Neural crest cell (in vitro differentiated cells): ENCODE results near the gene SRPK1. TPM values are rescaled to one million over a fixed set of nuclear protein-coding genes. Genes with fewer than 3 reads are reported as not detected.

Experiments used
- DNase-seq: peaks from one replicate; pipeline ENCODE4 v3.0.0; 2021; ENCODE audit warnings: low read depth, mixed read lengths, low spot score
- H3K27ac Mint-ChIP-seq: one replicate; pipeline ENCODE4 v1.8.0; 2021; ENCODE audit warnings: mild to moderate bottlenecking, mixed read lengths; ENCODE audit not compliant: unreplicated experiment
- H3K27me3 Mint-ChIP-seq: 2 replicates; pipeline ENCODE4 v1.8.0; 2021; ENCODE audit warnings: low read depth, mild to moderate bottlenecking, mixed read lengths
- H3K36me3 Mint-ChIP-seq: 2 replicates; pipeline ENCODE4 v1.8.0; 2021; ENCODE audit warnings: low read depth, mild to moderate bottlenecking, mixed read lengths
- H3K4me1 Mint-ChIP-seq: 2 replicates; pipeline ENCODE4 v1.8.0; 2021; ENCODE audit warnings: mixed read lengths
- H3K4me3 Mint-ChIP-seq: one replicate; pipeline ENCODE4 v1.8.0; 2021; ENCODE audit warnings: mild to moderate bottlenecking, mixed read lengths
- H3K9me3 Mint-ChIP-seq: 2 replicates; pipeline ENCODE4 v1.8.0; 2021; ENCODE audit warnings: mixed read lengths
- CTCF ChIP-seq: fragments of 200-600 bp; sonication (generic); conservative IDR thresholded peaks from 2 replicates; pipeline ENCODE4 v1.5.0; 2021; ENCODE audit warnings: antibody characterized with exemption, mild to moderate bottlenecking
- total RNA-seq: library from RNA; stranded (reverse); gene quantifications from 2 replicates; pipeline ENCODE4 v1.2.1, GENCODE V29; 2021

SRPK1 gene
- total RNA-seq, 1 donor from 2014 or later, result 113 TPM

- no peaks in the 10 kb centered on the region for H3K4me1 Mint-ChIP-seq
- no peak for TF ChIP-seq CTCF
- no peak overlapping the region for H3K4me3 Mint-ChIP-seq
- no peak overlapping the region for H3K27ac Mint-ChIP-seq
- DNase-seq, result no peak
- H3K27me3 Mint-ChIP-seq, result peaks cover 2% of the 10 kb centered on the region
- H3K9me3 Mint-ChIP-seq, result peaks cover 4% of the 10 kb centered on the region
- H3K36me3 Mint-ChIP-seq, result no peaks in the 10 kb centered on the region
Observed at GRCh38 chr6:35824552-35825192, 96.2 kb downstream of the SRPK1 start.

GRCh38 chr6:35823601-35824000 lies 97.3 kb downstream of the SRPK1 start:
- Mint-ChIP-seq H3K9me3 (peaks cover 2% of the 10 kb centered on the region), H3K27ac (no peak overlapping the region), H3K36me3 (no peaks in the 10 kb centered on the region), H3K4me3 (no peak overlapping the region), H3K27me3 (peaks cover 2% of the 10 kb centered on the region), H3K4me1 (no peaks in the 10 kb centered on the region)
- no peak for DNase-seq
- no peak for TF ChIP-seq CTCF

GRCh38 chr6:35817515-35817914 lies 103.4 kb downstream of the SRPK1 start:
- Mint-ChIP-seq H3K4me1 (no peaks in the 10 kb centered on the region), H3K4me3 (no peak overlapping the region)
- DNase-seq, result no peak

GRCh38 chr6:35811699-35811995 lies 109.3 kb downstream of the SRPK1 start:
- no peak for DNase-seq
- Mint-ChIP-seq H3K4me1 (no peaks in the 10 kb centered on the region), H3K4me3 (no peak overlapping the region), H3K9me3 (no peaks in the 10 kb centered on the region), H3K27ac (no peak overlapping the region), H3K36me3 (no peaks in the 10 kb centered on the region), H3K27me3 (peaks cover 9% of the 10 kb centered on the region)
- TF ChIP-seq CTCF, result no peak

More at GRCh38 chr6:35817515-35817914, 103.4 kb downstream of the SRPK1 start:
- no peaks in the 10 kb centered on the region for H3K27me3 Mint-ChIP-seq
- no peaks in the 10 kb centered on the region for H3K9me3 Mint-ChIP-seq
- H3K36me3 Mint-ChIP-seq, result no peaks in the 10 kb centered on the region
- no peak for TF ChIP-seq CTCF
- no peak overlapping the region for H3K27ac Mint-ChIP-seq

- Mint-ChIP-seq H3K4me1 (no peaks in the 10 kb centered on the region), H3K27me3 (peaks cover 14% of the 10 kb centered on the region), H3K27ac (no peak overlapping the region), H3K36me3 (no peaks in the 10 kb centered on the region), H3K9me3 (no peaks in the 10 kb centered on the region), H3K4me3 (no peak overlapping the region)
- TF ChIP-seq CTCF, result no peak
- no peak for DNase-seq
Observed at GRCh38 chr6:35810971-35811698, 109.8 kb downstream of the SRPK1 start.
